OCI-M1 (cell line): ENCODE results near the gene INF2.

Source experiments
- DNase-seq: peaks from one replicate; lab custom pipeline; 2025; lab: John Stamatoyannopoulos, UW

INF2 gene

GRCh38 chr14:104689881-104690711 is 678 bp downstream of the INF2 start:
- DNase-seq, result no peak

DNA sequence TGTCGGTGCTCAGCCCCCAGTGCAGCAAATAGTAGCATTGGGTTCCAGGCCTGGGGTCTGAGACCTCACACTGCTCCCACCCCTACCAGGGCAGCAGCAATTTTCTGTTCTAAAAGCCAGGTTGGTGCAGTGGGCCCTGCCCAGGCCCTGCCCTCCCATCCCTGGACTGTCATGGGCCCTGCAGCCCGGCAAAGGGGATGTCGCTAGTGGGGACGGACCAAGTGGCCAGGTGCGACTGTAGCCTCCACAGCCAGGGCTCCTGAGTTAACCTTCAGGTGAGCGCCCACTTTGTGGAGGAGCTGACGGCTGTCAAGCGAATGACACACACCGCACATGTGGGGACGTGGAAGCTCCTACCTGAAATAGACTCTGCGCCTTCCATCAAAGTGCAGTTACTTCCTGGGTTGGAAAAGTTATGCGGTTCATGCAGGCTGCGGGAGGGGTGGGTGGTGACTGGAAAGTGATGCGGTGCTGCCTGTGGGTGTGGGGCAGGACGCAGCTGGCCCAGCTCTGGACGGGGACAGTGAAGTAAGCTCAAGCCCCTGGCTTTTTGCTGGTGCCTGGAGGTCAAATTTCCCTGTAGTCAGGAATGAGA is 1.5 kb downstream of the INF2 start:
- DNase-seq, result no peak

DNA sequence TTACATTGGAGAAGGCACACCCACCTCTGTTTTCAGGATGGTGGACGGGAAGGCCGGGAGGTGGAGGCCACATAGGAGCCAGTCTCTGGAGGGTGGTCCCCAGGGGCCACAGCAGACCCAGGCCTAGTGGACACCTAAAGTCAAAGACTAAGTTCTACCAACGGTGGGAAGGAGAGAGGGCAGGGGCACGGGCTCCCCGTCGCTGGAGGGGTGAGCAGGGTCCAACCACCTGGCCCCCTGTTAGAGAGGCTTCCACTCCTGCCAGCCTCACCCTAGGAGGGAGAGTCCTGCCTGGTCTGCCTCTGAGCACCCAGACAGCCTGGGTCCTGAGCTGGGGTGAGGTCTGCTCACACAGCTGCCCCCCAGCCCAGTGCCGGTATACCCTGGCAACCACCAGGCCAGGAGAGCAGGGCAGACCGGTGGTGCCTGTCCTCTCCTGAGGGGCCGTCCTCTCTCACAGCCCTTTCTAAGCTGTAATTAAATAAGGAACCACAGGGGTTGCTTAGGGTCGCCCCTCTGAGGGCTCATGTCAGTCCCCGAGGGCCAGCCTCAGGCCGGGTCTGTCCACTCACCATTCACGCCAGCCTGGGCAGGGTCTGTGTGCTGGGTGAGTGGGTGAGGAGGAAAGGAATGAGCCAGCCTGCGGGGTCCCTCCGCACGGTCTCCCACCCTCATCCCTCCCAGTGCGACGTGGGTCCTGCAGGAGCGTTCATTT is 2.3 kb downstream of the INF2 start:
- no peak for DNase-seq

DNA sequence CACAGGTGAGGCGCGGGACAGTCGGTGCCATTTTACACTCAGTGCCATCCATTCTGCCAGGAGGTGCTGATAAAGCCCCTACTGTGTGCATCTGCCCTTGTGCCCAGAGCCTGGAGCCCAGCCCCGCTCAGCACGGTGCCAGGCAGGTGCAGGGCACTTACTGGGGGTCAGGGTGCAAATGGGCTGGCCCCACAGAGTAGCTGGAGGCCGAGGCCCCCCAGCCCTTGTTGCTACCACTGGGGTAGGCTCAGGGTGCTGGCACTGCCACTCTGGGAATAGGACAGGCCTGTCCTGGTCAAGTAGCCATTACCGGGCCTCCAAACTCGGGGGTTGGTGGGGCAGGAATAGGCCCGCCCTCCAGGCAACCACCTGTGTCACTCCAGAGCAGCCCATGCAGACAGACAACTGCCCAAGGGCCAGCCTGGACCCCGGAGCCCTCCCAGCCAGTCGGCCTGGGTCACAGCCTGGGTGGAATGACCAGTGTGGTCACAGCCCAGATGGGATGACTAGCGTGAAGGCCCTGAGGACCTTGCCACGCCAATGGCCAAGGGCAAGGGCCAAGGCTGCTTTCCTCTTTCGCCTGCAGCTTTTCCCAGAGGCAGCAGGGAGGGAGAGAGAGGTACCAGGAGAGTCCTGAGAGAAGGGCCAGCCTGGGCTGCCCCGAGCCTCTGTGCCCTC is 3.0 kb downstream of the INF2 start:
- DNase-seq, result no peak

- DNase-seq, result no peak
Measured at GRCh38 chr14:104692939-104693315, 3.5 kb downstream of the INF2 start.

- DNase-seq, result no peak
Measured at GRCh38 chr14:104693482-104694431, 4.3 kb downstream of the INF2 start.

DNA sequence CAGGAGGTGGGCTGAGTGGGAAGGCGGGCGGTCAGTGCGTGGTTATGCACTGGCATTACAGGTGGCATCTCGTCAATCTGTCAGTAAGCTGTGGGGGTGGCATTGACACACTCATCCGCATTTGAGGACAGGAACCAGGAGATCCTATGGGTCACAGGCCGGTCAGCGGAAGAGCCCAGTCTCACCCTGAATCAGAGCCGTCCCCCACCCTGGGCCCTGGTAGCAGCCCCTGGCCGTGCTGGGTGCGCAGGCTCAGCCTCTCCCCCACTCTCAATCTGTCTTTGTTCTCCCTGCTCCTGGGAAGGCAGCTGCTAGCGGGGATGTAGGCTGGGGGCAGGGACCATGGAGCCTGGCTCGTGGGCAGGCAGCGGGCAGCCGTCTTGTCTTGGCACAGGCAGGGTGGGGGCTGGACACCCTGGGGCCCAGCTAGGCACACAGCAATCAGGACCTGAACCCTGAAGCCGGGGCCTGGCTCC is 5.1 kb downstream of the INF2 start:
- DNase-seq, result no peak

GRCh38 chr14:104694991-104695659 is 5.7 kb downstream of the INF2 start:
- no peak for DNase-seq

GRCh38 chr14:104695660-104696000 is 6.2 kb downstream of the INF2 start:
- no peak for DNase-seq

DNA sequence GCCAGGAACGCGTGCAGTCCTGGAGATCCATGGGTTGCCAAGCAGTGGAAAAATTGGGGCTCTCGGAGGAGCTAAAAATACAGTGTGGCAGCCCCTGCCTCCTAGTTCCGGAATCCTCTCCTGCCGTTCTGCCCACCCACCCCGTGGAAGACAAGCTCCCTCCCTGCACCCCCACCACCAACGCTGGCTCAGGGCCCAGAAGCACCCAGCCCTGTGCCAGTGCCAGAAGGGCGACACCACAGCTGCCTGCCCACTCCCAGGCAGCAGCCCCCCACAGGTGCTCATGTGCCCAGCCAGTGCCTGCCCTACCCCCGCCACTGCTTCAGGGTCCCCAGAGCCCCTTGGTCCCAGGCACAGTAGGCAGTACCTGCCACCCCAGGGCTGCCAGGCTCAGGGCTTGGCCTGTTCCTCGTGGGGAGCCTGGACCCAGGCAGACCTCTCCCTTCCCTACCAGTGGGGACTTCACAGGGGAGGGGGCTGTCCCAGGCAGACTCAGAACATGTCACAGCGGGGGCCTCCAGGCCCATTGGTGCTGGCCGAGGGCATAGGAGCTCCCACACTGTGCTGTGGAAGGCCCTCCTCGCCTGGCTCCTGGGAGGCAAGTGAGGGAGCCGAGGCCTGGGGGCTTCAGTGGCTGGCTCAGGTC is 7.4 kb downstream of the INF2 start:
- no peak for DNase-seq

DNA sequence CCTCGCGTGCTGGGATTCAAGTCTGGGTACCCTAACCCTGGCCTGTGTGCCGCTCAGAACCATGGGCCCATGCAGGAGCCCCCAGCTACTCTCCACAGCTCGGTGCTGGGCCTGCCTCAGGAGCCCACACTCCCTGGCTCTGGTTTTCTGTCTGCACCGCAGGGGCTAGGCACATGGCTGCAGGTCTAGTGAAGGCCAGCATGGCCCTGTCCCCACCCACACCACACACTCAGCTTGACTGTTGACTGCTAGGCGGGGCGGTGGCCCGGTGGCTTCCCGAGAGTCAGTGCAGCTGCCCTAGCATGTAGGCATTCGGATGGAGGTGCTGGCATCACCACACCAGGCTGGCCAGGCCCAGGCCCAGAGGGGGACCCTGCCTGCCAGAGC is 7.9 kb downstream of the INF2 start:
- no peak for DNase-seq

DNA sequence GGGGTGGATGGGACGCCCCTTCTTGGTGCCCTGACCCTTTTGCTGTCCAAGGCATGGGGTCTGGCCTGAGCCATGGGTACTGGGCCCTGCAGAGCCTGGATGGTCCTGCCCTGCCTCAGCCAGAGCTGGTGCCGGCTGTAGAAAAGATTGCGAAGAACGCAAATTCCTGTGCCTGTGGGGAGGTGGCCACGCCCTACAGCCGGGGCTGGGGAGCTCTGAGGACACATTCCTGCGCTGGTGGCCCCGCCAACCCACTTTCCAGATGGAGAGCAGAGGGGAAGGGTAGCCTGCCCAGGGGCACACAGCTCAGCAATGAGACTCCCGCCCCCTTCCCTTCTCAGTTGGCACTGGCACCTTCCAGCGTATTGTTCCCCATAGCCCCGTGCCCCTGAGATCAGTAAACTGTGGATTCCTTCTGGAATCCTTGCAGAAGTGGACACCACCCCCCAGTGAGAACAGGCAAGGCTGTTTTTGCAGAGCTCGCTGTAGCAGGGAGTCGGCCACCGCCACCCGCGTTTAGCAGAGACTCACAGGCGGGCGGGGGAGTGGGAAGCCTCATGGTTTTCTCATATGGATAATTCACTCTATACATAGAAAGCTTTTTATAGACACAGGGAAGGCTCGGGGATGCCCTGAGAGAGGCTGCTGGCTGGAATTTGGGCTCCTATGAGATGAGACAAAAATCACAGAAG is 8.6 kb downstream of the INF2 start:
- no peak for DNase-seq

DNA sequence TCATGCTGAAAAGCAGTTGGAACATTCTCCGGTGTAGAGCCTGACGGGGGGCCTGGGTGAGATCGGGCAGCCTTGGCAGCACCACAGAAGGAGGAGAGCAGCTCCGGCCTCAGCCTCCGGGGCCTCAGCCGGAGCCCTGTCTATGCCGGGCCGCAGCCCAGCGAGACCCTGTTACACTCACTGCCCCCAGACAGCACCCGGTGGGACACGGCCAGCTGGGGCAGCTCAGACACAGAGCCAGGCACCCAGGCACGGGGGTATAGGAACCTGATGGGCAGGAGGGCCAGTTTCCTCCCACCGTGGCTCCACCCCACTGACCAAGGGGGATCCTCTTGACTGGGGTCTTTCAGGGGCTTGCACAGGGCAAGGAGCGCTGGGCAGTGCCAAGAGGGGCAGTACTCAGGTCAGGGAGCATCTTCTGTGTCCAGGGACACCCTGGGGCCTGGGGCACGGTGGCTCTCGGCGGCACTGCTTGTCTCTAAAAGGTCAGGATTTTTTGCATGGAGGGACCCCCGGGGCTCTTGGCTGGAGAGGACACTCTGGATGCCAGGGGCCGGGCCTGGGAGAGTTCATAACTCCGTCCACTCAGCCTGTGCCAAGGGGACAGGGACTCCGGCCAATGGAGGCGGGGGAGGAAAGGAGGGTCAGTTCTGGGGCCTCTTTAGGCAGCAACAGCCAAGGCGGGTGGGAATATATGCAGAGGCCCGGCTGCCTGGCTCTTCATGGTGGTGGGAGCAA is 9.4 kb downstream of the INF2 start:
- DNase-seq, result no peak

DNA sequence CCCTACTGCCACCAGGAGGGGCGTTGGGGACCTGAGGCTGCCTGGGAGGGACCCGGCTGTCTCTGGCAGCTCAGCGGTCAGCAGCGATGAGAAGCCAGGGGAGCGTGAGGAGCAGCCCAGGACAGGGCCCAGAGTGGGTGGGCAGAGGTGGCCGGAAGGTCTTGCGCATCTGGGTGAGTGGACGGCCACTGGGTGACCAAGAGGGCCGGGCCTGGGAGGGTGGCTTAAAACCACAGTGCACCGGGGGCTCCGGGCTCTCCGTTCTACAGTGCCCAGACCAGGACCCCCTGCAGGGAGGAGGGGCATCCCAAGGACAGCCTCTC is 10.0 kb downstream of the INF2 start:
- no peak for DNase-seq

- peak; percentile 37 for DNase-seq
Measured at GRCh38 chr14:104700225-104700651, 10.8 kb downstream of the INF2 start.

DNA sequence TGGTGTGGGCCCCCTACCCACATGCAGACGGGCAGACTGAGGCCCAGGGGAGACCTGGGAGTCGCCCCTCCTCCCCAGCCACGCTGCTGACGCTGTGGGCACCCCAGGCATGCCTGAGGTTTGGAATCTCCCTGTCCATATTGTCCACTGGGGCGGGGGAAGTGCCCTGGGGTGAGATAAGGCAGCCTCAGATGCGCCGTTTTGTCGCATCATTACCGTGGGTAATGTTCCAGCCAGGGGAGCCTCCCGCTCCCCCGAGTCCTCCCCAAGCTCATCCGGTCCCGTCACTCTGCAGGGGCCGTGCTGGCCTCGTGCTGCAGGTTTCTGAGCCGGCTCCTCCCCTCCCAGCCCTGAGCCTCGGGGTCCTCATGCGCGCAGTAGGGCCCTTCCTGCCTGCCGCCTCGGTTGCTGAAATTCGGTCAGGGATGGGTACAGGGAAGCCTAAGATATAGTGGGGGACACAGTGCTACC is 11.4 kb downstream of the INF2 start:
- peak; percentile 73 for DNase-seq

- no peak for DNase-seq
Measured at GRCh38 chr14:104701383-104702076, 12.1 kb downstream of the INF2 start.

DNA sequence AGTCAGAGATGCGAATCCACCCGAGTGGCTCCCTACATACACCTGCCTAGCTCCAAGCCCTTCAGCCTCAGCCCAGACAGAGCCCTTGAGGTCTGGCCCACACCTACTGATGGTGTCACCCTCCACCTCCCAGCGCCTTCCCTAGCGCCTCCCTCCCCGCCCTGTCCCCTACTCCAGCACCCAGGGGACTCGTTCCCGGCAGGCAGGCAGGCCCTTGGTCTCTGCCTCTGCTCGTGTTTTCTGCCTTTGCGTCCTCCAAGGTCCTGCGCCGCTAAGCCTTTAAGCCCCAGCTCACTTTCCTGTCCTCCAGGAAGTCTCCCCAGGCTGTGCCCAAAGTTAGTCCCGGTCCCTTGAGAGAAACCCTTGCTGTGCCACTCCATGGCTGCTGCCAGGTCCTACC is 12.7 kb downstream of the INF2 start:
- DNase-seq, result no peak
